ENCODE data around the gene FAM43B.

The FAM43B gene

DNA sequence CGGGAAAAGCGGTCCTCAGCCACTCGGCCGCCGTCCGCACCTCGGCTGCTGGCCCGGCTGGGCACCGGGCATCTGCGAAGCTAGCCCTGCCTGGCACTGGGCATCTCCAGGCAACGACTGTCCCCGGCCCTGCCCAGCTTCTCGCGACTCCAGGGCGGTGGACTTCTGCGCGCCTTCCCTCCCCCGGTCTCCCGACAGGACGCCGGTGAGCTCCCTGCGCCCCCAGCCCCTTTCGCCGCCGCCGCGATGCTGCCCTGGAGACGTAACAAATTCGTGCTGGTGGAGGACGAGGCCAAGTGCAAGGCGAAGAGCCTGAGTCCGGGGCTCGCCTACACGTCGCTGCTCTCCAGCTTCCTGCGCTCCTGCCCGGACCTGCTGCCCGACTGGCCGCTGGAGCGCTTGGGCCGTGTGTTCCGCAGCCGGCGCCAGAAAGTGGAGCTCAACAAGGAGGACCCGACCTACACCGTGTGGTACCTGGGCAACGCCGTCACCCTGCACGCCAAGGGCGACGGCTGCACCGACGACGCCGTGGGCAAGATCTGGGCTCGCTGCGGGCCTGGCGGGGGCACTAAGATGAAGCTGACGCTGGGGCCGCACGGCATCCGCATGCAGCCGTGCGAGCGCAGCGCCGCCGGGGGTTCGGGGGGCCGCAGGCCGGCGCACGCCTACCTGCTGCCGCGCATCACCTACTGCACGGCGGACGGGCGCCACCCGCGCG, 514 bp downstream of the FAM43B start:
- peak; percentile 30 for DNase-seq (ENCODE audit: low spot score)

- peak; percentile 52 for DNase-seq (ENCODE audit: low spot score)
These were observed 2.8 kb downstream of the FAM43B start for GRCh38 chr1:20555025-20555757.

- DNase-seq (ENCODE audit: low spot score): no peak
These were observed 3.4 kb downstream of the FAM43B start for GRCh38 chr1:20555758-20556120.

DNA sequence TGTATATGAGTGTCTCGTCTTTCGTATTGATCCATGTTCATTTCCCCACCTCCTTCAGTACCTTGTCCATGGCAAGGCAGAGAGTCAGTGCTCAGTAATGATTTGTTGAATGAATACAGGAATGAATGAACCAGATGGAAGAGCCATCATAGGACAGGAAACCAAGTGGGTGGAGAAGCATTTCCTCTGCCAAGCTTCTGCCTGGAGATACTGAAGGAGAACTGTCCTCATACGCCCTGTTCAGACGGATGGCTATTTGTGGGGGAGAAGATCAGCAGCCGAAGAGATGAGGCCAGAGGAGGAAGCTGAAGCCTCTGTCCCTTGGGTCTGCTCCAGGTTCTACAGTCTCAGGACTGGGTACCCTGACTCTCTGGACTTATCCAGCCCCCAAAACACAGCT, 5.8 kb downstream of the FAM43B start:
- peak; percentile 77 for DNase-seq (ENCODE audit: low spot score)

DNA sequence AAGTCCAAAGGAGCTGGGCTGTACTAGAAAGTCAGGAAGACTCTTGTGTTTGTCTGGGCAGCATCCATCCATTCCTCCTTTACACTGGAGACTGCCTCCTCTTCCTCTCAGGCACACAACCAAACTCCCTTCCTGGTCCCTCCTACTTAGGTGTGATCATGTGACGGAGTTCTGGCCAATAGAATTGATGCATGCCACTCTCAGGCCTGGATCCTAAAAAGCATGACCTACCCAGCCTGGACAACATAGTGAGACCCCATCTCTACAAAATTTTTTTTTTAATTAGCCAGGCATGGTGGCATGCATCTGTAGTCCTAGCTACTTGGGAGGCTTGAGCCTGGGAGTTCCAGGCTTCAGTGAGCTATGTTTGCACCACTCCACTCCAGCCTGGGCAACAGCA, 8.6 kb downstream of the FAM43B start:
- no peak for DNase-seq (ENCODE audit: low spot score)

DNA sequence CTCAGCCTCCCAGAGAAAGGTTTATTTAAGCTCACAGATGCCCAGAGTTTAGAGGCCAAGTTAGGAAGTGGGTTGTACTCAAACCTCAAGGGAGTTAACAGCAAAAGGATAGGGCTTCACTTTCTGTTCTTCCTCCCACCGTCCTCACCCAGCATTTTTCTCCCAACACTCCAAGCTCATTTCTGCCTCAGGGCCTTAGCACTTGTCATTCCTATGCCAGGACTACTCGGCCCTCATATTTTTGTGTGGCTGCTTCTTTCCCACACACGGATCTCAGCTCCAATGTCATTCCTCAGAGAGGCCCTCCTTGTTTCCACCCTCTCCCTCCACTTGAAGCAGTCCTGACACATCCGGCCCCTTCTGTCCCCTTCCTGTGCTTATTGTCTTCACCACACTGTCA, 12.9 kb downstream of the FAM43B start:
- DNase-seq (ENCODE audit: low spot score): no peak

GRCh38 chr1:20569523-20570098, 17.2 kb downstream of the FAM43B start:
- no peak for DNase-seq (ENCODE audit: low spot score)

DNA sequence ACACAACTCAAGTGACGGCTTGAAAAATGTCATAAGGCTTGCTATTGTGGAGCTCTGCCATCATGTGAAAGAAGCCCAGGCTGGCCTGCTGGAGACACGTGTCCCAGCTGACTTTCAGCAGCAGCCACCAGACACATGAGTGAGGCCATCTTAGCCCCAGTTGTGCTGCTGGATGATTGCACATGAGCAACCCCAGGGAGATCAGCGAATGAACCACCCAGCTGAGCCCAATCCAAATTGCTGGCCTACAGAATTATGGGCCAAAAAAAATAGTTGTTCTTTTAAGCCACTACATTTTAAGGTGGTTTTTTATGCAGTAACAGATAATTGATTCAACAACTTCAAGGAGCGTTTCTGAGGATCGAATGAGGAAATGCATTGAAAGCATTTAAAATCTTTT, 19.1 kb downstream of the FAM43B start:
- DNase-seq (ENCODE audit: low spot score): no peak

GRCh38 chr1:20573987-20574386, 21.6 kb downstream of the FAM43B start:
- no peak for DNase-seq (ENCODE audit: low spot score)

DNA sequence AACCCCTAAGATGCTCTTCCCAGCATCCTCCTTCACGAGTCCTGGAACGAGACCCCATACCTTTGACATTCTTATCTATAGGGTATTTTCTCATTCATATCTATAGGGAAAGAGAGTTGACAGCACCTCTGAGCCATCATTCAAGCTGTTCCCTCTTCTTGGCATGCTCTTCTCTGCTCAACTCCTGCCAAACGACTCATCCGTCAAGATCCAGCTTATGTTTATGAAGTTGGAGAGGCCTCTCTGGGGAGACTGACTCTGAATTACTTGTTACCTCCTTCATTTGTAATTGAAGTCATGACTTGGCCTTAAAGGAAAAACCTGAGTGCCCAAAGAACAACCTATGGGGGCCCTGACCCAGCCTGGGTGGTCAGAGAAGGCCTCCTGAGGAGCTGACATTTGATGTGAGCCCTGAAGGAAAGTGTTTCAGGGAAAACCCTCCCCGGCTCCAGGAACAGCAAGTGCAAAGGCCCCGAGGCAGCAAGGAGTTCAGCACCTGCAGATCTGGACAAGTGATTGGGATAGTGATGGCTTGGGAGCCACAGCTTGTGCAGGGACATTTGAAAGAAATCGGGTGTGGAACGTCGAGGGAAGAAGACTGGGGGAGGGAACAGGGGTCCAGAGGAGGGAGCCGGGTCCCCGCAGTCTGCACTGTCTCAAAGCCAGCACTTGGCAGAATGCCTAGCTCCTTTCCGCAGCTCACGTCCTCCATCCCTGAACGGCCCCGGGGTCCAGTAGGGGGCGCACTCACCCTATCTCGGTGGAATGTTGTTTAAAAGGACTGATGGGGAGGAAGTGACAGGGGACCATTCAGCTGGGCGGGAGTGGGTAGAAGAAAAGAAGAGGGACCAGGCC, 22.5 kb downstream of the FAM43B start:
- peak; percentile 94 for DNase-seq (ENCODE audit: low spot score)

GRCh38 chr1:20575541-20576336, 23.4 kb downstream of the FAM43B start:
- DNase-seq (ENCODE audit: low spot score): no peak

DNA sequence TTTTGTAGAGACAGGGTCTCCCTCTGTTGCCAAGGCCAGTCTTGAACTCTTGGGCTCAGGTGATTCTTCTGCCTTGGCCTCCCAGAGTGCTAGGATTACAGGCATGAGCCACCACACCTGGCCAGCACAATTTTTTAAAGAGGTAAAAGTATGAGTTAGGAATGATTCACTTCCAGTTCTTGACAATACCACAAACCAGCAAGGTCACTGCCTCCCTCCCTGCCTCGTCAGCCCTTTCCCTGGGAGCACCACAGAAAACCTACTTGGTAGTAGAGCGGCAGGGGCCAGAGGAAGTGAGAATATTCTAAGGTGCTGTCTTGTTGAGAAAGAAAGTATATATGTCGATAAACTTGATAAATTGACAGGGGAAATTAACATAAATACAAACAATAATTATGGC, 25.7 kb downstream of the FAM43B start:
- DNase-seq (ENCODE audit: low spot score): no peak

GRCh38 chr1:20578721-20579395, 26.5 kb downstream of the FAM43B start:
- DNase-seq (ENCODE audit: low spot score): no peak

GRCh38 chr1:20584890-20585289, 32.5 kb downstream of the FAM43B start:
- no peak for DNase-seq (ENCODE audit: low spot score)

GRCh38 chr1:20586953-20587660, 34.7 kb downstream of the FAM43B start:
- DNase-seq (ENCODE audit: low spot score): peak; percentile 44

DNA sequence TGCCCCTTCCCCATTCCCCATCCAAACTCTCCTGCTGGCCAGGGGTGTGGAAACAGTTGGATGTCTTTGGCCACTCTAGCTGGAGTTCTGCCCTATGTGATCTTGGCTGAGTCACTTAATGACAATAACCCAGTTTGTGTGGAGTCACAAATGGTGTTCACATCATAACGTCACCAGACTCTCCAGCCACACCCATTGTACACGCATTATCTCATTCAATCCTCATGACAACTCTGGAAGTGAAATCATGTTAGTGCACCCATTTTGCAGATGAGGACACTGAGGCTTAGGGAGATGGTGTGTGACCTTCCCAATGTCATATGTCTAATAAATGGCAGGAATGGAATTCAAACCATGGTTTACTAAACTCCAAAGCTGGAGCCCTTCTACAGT, 35.3 kb downstream of the FAM43B start:
- no peak for DNase-seq (ENCODE audit: low spot score)

DNA sequence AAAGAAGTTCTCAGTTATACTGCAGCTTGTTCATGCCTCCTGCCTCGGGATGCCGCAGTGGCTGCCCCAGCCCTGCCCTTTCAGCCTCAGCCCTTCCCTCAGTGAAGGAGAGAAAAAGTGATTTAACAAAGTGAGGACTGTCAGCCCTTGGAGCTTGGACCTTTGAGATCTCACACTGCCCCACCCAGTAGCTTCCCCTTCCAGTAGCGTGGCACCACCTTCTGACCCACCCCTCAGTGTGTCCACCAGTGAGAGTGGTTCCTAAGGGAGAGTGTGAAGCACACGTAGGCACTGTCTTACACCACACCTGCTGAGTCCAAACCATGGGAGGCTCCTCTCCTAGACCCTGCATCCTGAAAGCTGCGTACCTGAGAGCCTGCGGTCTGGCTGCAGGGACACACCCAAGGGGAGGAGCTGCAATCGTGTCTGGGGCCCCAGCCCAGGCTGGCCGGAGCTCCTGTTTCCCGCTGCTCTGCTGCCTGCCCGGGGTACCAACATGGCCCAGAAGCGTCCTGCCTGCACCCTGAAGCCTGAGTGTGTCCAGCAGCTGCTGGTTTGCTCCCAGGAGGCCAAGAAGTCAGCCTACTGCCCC, 36.4 kb downstream of the FAM43B start, which contains the start of gene CDA:
Gene CDA (plus strand): TSS at position 464 of the 592 bp plus-strand sequence. CDS start 33 bp downstream, at position 497.
- peak; percentile 25 for DNase-seq (ENCODE audit: low spot score)

GRCh38 chr1:20589331-20590278, 37.2 kb downstream of the FAM43B start:
- peak; percentile 76 for DNase-seq (ENCODE audit: low spot score)

- peak; percentile 82 for DNase-seq (ENCODE audit: low spot score)
These were observed 38.0 kb downstream of the FAM43B start for GRCh38 chr1:20590306-20590777.

All from GM03348 (cell line).